Spleen (tissue), 7 donors: ENCODE data around the gene EPHA5.

Source experiments
- POLR2A ChIP-seq, 3 donors: fragments of 450-650 bp; IDR thresholded peaks; one replicate each; pipeline ENCODE4 v1.5.1; 2017; ENCODE audit warnings: antibody characterized with exemption in 3 of 3, mild to moderate bottlenecking in 1 of 3
- TF ChIP-seq, protein P1 (sequence below), 11 experiments: fragments of 200-600 bp in 7 of 11; fragments of 450-650 bp in 4 of 11; sonication (generic) in 4 of 11; IDR thresholded peaks in 8 of 11; conservative IDR thresholded peaks in 3 of 11; 1 replicate in 7 of 11; 2 replicates in 4 of 11; pipeline versions ENCODE4 v1.4.0 to v1.8.0; 2016 to 2021; ENCODE audit warnings: antibody characterized with exemption in 11 of 11, inconsistent platforms in 4 of 11, mild to moderate bottlenecking in 1 of 11
- donor health status: DM: no; HTN: no; CAD: no; lungs with moderate emphysema.
- donor health status: DM: no; HTN: no; CAD: no.
- donor health status: DM: no; HTN: no; CAD: no.

DNA sequence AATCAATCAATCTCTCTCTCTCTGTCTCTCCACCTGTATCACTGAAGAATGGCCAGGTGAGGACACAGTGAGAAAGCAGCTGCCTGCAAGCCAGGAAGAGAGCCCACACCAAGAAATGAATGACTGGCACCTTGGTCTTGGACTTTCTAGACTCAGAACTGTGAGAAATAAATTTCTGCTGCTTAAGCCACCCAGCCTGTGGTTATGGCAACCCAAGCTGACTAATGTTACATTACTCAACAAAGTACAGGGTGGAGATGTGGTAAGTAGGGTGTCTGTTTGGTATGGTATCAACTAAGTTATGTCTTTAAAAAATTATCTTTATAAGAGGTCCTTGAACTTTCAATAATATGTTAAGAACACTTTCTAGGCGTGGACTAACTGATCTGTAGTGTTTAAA, 159.3 kb downstream of the EPHA5 start:
- TF ChIP-seq POLR2A (IDR thresholded peaks at IDR 0.05), result no peak
- TF ChIP-seq, protein P1, sequence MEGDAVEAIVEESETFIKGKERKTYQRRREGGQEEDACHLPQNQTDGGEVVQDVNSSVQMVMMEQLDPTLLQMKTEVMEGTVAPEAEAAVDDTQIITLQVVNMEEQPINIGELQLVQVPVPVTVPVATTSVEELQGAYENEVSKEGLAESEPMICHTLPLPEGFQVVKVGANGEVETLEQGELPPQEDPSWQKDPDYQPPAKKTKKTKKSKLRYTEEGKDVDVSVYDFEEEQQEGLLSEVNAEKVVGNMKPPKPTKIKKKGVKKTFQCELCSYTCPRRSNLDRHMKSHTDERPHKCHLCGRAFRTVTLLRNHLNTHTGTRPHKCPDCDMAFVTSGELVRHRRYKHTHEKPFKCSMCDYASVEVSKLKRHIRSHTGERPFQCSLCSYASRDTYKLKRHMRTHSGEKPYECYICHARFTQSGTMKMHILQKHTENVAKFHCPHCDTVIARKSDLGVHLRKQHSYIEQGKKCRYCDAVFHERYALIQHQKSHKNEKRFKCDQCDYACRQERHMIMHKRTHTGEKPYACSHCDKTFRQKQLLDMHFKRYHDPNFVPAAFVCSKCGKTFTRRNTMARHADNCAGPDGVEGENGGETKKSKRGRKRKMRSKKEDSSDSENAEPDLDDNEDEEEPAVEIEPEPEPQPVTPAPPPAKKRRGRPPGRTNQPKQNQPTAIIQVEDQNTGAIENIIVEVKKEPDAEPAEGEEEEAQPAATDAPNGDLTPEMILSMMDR (IDR thresholded peaks at IDR 0.05 in 8 of 11, conservative IDR thresholded peaks at IDR 0.05 in 3 of 11), result no peak
